SK-N-SH treated with all-trans-retinoic acid at 6 μM for 48 hours (cell line): ENCODE measurements around the gene ARHGAP15.
A peak's percentile ranks its signal among the peaks of the same experiment; 100 is the strongest.

Source experiments
- ATAC-seq: fragments of 200-7000 bp; cut with Tn5 transposase; 3 replicates; pipeline ENCODE4 v1.9.1; 2020; ENCODE audit warnings: mild to moderate bottlenecking, moderate library complexity
- ARNTL ChIP-seq: fragments of 450-650 bp; formaldehyde crosslinking; IDR thresholded peaks from 2 replicates; pipeline ENCODE4 v1.5.0; 2020; ENCODE audit warnings: low read depth, mild to moderate bottlenecking, moderate library complexity, borderline replicate concordance
- BACH2 ChIP-seq: fragments of 250-450 bp; sonication (Bioruptor Pico); IDR thresholded peaks from 2 replicates; pipeline ENCODE4 v1.9.0; 2021; ENCODE audit warnings: mild to moderate bottlenecking, borderline replicate concordance
- CREB5 ChIP-seq: fragments of 250-450 bp; sonication (Bioruptor Pico); IDR thresholded peaks from 2 replicates; pipeline ENCODE4 v1.5.1; 2020; ENCODE audit warnings: low read depth, mild to moderate bottlenecking, moderate library complexity
- CSDC2 ChIP-seq: fragments of 250-450 bp; sonication (Bioruptor Pico); IDR thresholded peaks from 2 replicates; pipeline ENCODE4 v1.5.0; 2020; ENCODE audit warnings: mild to moderate bottlenecking, moderate library complexity
- CSRNP3 ChIP-seq: fragments of 250-450 bp; sonication (Bioruptor Pico); IDR thresholded peaks from 2 replicates; pipeline ENCODE4 v1.5.1; 2021; ENCODE audit warnings: mild to moderate bottlenecking, moderate library complexity
- ESRRG ChIP-seq: fragments of 250-450 bp; sonication (Bioruptor Pico); IDR thresholded peaks from 2 replicates; pipeline ENCODE4 v1.6.1; 2021; ENCODE audit warnings: mild to moderate bottlenecking
- GLIS3 ChIP-seq: fragments of 250-450 bp; sonication (Bioruptor Pico); IDR thresholded peaks from 2 replicates; pipeline ENCODE4 v1.5.0; 2020; ENCODE audit warnings: mild to moderate bottlenecking, moderate library complexity
- ISL1 ChIP-seq: fragments of 250-450 bp; sonication (Bioruptor Pico); IDR thresholded peaks from 2 replicates; pipeline ENCODE4 v2.1.2; 2022; ENCODE audit warnings: mild to moderate bottlenecking, moderate library complexity
- OSR1 ChIP-seq: fragments of 250-450 bp; sonication (Bioruptor Pico); IDR thresholded peaks from 2 replicates; pipeline ENCODE4 v1.8.0; 2022; ENCODE audit warnings: moderate library complexity, mild to moderate bottlenecking, inconsistent platforms
- PATZ1 ChIP-seq: fragments of 250-450 bp; sonication (Bioruptor Pico); IDR thresholded peaks from 2 replicates; pipeline ENCODE4 v1.8.0; 2020; ENCODE audit warnings: mild to moderate bottlenecking, moderate library complexity, borderline replicate concordance
- POU6F1 ChIP-seq: fragments of 250-450 bp; sonication (Bioruptor Pico); IDR thresholded peaks from 2 replicates; pipeline ENCODE4 v1.8.0; 2021; ENCODE audit warnings: low read depth, mild to moderate bottlenecking, moderate library complexity, borderline replicate concordance
- PPARA ChIP-seq: fragments of 250-450 bp; sonication (Bioruptor Pico); IDR thresholded peaks from 2 replicates; pipeline ENCODE4 v1.5.0; 2020; ENCODE audit warnings: mild to moderate bottlenecking, borderline replicate concordance
- RARB ChIP-seq: fragments of 250-450 bp; sonication (Bioruptor Pico); IDR thresholded peaks from 2 replicates; pipeline ENCODE4 v1.8.0; 2021; ENCODE audit warnings: mild to moderate bottlenecking, moderate library complexity
- SNAI2 ChIP-seq: fragments of 250-450 bp; sonication (Bioruptor Pico); IDR thresholded peaks from 2 replicates; pipeline ENCODE4 v1.5.0; 2020; ENCODE audit warnings: mild to moderate bottlenecking, moderate library complexity
- TCF4 ChIP-seq: fragments of 250-450 bp; sonication (Bioruptor Pico); IDR thresholded peaks from 2 replicates; pipeline ENCODE4 v1.8.0; 2021; ENCODE audit warnings: mild to moderate bottlenecking, moderate library complexity, borderline replicate concordance
- TOX ChIP-seq: fragments of 250-450 bp; sonication (Bioruptor Pico); IDR thresholded peaks from 2 replicates; pipeline ENCODE4 v1.8.0; 2021; ENCODE audit warnings: mild to moderate bottlenecking, moderate library complexity, borderline replicate concordance
- TSHZ2 ChIP-seq: fragments of 250-450 bp; sonication (Bioruptor Pico); IDR thresholded peaks from 2 replicates; pipeline ENCODE4 v1.5.0; 2020; ENCODE audit warnings: mild to moderate bottlenecking, moderate library complexity
- ZC3H10 ChIP-seq: fragments of 250-450 bp; sonication (Bioruptor Pico); IDR thresholded peaks from 2 replicates; pipeline ENCODE4 v1.5.1; 2021; ENCODE audit warnings: mild to moderate bottlenecking, moderate library complexity
- ZFP3 ChIP-seq: fragments of 250-450 bp; sonication (Bioruptor Pico); IDR thresholded peaks from 2 replicates; pipeline ENCODE4 v1.5.0; 2020; ENCODE audit warnings: mild to moderate bottlenecking, moderate library complexity
- ZFP30 ChIP-seq: fragments of 450-650 bp; formaldehyde crosslinking; IDR thresholded peaks from 2 replicates; pipeline ENCODE4 v1.5.0; 2022; ENCODE audit warnings: mild to moderate bottlenecking, moderate library complexity
- ZNF565 ChIP-seq: fragments of 450-650 bp; formaldehyde crosslinking; conservative IDR thresholded peaks from 2 replicates; pipeline ENCODE4 v1.5.0; 2020; ENCODE audit warnings: low read depth, mild to moderate bottlenecking, moderate library complexity
- ZNF70 ChIP-seq: fragments of 450-650 bp; formaldehyde crosslinking; IDR thresholded peaks from 2 replicates; pipeline ENCODE4 v1.5.0; 2020; ENCODE audit warnings: mild to moderate bottlenecking, moderate library complexity
- ZNF8 ChIP-seq: fragments of 450-650 bp; formaldehyde crosslinking; IDR thresholded peaks from 2 replicates; pipeline ENCODE4 v1.5.0; 2020; ENCODE audit warnings: mild to moderate bottlenecking, moderate library complexity

The ARHGAP15 gene

GRCh38 chr2:143204062-143204461 is 74.8 kb downstream of the ARHGAP15 start:
- TF ChIP-seq SNAI2 (CRISPR knock-in tag) (no peak), TOX (CRISPR knock-in tag) (no peak)
- TF ChIP-seq, all 23 proteins: peak for 0
- no peak for ATAC-seq

GRCh38 chr2:143205106-143205764 is 76.0 kb downstream of the ARHGAP15 start:
- TF ChIP-seq GLIS3 (CRISPR knock-in tag) (no peak), TOX (CRISPR knock-in tag) (no peak), PPARA (no peak), OSR1 (CRISPR knock-in tag) (no peak), SNAI2 (CRISPR knock-in tag) (no peak)
- TF ChIP-seq, all 23 proteins: peak for 0
- peak; percentile 55; the same call in 2 of the 3 replicates for ATAC-seq

GRCh38 chr2:143209570-143210445 is 80.6 kb downstream of the ARHGAP15 start:
- TF ChIP-seq ZFP3 (CRISPR knock-in tag) (peak; percentile 80; the same call in 1 of the 2 replicates), POU6F1 (CRISPR knock-in tag) (no peak), TSHZ2 (peak; percentile 80), ISL1 (CRISPR knock-in tag) (peak; percentile 91), GLIS3 (CRISPR knock-in tag) (no peak; the same call in none of the 2 replicates), SNAI2 (CRISPR knock-in tag) (peak; percentile 94), ARNTL (CRISPR knock-in tag) (no peak), ZFP30 (CRISPR knock-in tag) (no peak), OSR1 (CRISPR knock-in tag) (no peak), ESRRG (no peak), CSDC2 (CRISPR knock-in tag) (no peak), TCF4 (peak; percentile 72), RARB (CRISPR knock-in tag) (no peak), ZNF565 (CRISPR knock-in tag) (no peak), TOX (CRISPR knock-in tag) (no peak), ZNF8 (no peak), PATZ1 (CRISPR knock-in tag) (peak; percentile 62; the same call in 1 of the 2 replicates), ZC3H10 (CRISPR knock-in tag) (0 out of 2 replicates have a peak, but pooled peaks have one; percentile 63), PPARA (no peak), BACH2 (CRISPR knock-in tag) (no peak), CSRNP3 (CRISPR knock-in tag) (no peak), CREB5 (CRISPR knock-in tag) (peak; percentile 80), ZNF70 (CRISPR knock-in tag) (no peak)
- peak; percentile 26; the same call in 1 of the 3 replicates for ATAC-seq
